ENCODE data around the gene NOSTRIN.

GRCh38 chr2:168821992-168822391 is 19.6 kb downstream of the NOSTRIN start:
- TF ChIP-seq, protein P1, sequence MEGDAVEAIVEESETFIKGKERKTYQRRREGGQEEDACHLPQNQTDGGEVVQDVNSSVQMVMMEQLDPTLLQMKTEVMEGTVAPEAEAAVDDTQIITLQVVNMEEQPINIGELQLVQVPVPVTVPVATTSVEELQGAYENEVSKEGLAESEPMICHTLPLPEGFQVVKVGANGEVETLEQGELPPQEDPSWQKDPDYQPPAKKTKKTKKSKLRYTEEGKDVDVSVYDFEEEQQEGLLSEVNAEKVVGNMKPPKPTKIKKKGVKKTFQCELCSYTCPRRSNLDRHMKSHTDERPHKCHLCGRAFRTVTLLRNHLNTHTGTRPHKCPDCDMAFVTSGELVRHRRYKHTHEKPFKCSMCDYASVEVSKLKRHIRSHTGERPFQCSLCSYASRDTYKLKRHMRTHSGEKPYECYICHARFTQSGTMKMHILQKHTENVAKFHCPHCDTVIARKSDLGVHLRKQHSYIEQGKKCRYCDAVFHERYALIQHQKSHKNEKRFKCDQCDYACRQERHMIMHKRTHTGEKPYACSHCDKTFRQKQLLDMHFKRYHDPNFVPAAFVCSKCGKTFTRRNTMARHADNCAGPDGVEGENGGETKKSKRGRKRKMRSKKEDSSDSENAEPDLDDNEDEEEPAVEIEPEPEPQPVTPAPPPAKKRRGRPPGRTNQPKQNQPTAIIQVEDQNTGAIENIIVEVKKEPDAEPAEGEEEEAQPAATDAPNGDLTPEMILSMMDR (IDR thresholded peaks at IDR 0.05): no peak
- TF ChIP-seq POLR2A (IDR thresholded peaks at IDR 0.05): no peak
- no peak for TF ChIP-seq EP300 (IDR thresholded peaks at IDR 0.05)

All from ovary (tissue), 3 donors.